ENCODE data around the gene CBX7.

DNA sequence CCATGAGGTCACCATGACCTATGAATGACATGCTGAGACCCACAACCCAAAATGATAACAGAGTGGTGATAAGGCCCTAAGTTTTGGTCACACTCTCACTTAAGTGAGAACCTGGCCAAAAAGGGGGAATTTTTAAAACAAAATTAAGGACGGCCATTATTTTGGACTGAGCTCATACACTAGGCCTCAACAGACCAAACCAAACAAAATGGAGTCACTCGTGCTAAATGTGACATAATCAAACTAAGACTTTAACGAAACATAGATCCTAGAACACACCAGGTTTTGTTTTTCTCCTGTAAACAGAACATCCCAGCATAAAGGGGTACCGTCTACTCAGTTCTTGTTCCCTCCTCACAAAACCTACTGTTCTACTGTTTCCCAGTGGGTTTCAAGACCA is 44.0 kb downstream of the CBX7 start:
- TF ChIP-seq, protein P1, sequence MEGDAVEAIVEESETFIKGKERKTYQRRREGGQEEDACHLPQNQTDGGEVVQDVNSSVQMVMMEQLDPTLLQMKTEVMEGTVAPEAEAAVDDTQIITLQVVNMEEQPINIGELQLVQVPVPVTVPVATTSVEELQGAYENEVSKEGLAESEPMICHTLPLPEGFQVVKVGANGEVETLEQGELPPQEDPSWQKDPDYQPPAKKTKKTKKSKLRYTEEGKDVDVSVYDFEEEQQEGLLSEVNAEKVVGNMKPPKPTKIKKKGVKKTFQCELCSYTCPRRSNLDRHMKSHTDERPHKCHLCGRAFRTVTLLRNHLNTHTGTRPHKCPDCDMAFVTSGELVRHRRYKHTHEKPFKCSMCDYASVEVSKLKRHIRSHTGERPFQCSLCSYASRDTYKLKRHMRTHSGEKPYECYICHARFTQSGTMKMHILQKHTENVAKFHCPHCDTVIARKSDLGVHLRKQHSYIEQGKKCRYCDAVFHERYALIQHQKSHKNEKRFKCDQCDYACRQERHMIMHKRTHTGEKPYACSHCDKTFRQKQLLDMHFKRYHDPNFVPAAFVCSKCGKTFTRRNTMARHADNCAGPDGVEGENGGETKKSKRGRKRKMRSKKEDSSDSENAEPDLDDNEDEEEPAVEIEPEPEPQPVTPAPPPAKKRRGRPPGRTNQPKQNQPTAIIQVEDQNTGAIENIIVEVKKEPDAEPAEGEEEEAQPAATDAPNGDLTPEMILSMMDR (IDR thresholded peaks at IDR 0.05), result no peak
- TF ChIP-seq HOXA7 (CRISPR knock-in tag; IDR thresholded peaks at IDR 0.05) (no peak), JUN (IDR thresholded peaks at IDR 0.05) (no peak), MAZ (IDR thresholded peaks at IDR 0.05; ENCODE audit: borderline replicate concordance, low read depth, low read length) (no peak), ZFP36 (IDR thresholded peaks at IDR 0.05; ENCODE audit: borderline replicate concordance, partially characterized antibody) (no peak), EP300 (IDR thresholded peaks at IDR 0.05) (no peak), CHD4 (IDR thresholded peaks at IDR 0.05; ENCODE audit: borderline replicate concordance) (no peak), MAFK (IDR thresholded peaks at IDR 0.05; ENCODE audit: partially characterized antibody) (no peak)
- TF ChIP-seq, protein P2, sequence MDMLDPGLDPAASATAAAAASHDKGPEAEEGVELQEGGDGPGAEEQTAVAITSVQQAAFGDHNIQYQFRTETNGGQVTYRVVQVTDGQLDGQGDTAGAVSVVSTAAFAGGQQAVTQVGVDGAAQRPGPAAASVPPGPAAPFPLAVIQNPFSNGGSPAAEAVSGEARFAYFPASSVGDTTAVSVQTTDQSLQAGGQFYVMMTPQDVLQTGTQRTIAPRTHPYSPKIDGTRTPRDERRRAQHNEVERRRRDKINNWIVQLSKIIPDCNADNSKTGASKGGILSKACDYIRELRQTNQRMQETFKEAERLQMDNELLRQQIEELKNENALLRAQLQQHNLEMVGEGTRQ (IDR thresholded peaks at IDR 0.05), result no peak
- TF ChIP-seq, protein P3, sequence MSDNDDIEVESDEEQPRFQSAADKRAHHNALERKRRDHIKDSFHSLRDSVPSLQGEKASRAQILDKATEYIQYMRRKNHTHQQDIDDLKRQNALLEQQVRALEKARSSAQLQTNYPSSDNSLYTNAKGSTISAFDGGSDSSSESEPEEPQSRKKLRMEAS (IDR thresholded peaks at IDR 0.05), result no peak
- TF ChIP-seq, protein P4, sequence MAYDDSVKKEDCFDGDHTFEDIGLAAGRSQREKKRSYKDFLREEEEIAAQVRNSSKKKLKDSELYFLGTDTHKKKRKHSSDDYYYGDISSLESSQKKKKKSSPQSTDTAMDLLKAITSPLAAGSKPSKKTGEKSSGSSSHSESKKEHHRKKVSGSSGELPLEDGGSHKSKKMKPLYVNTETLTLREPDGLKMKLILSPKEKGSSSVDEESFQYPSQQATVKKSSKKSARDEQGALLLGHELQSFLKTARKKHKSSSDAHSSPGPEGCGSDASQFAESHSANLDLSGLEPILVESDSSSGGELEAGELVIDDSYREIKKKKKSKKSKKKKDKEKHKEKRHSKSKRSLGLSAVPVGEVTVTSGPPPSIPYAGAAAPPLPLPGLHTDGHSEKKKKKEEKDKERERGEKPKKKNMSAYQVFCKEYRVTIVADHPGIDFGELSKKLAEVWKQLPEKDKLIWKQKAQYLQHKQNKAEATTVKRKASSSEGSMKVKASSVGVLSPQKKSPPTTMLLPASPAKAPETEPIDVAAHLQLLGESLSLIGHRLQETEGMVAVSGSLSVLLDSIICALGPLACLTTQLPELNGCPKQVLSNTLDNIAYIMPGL (CRISPR knock-in tag; IDR thresholded peaks at IDR 0.05; ENCODE audit: borderline replicate concordance), result no peak
- TF ChIP-seq, protein P5, sequence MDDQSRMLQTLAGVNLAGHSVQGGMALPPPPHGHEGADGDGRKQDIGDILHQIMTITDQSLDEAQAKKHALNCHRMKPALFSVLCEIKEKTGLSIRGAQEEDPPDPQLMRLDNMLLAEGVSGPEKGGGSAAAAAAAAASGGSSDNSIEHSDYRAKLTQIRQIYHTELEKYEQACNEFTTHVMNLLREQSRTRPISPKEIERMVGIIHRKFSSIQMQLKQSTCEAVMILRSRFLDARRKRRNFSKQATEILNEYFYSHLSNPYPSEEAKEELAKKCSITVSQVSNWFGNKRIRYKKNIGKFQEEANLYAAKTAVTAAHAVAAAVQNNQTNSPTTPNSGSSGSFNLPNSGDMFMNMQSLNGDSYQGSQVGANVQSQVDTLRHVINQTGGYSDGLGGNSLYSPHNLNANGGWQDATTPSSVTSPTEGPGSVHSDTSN (IDR thresholded peaks at IDR 0.05), result no peak
